Heart left ventricle (tissue), 13 donors: Measurements from ENCODE around the gene GABRA1.

ENCODE experiments used
- POLR2A ChIP-seq, 2 donors: fragments of 450-650 bp; IDR thresholded peaks; one replicate each; pipeline ENCODE4 v1.6.1; 2017; ENCODE audit warnings: antibody characterized with exemption in 2 of 2, mild to moderate bottlenecking in 2 of 2, moderate library complexity in 2 of 2
- TF ChIP-seq, protein P1 (sequence below), 12 donors: fragments of 200-600 bp; sonication (generic) in 4 of 12; IDR thresholded peaks; one replicate each; pipeline versions ENCODE4 v1.5.0 to v1.8.0; 2018 to 2022; ENCODE audit warnings: antibody characterized with exemption in 12 of 12, mild to moderate bottlenecking in 5 of 12
- donor health status: ischemic (EF 13 %, LVEDD 7.1; RV severe dilation, severe dysfunction).
- donor health status: DM: no; HTN: yes; CAD: no.
- donor health status: DM: no; HTN: no; CAD: no.
- donor health status: ischemic (EF 25% LVEDD 6.9; RV normal size, moderate dysfunction).
- donor health status: ischemic (EF 25% LVEDD 5.7; RV mildly dilated, moderate dysfunction).
- donor health status: ischemic (EF 35%, LVEDD 5.7; RV mildly dilated, moderate dysfunction).
- donor health status: nonischemic (EF 11% LVEDD 7.7; RV severe dilation, severe dysfunction).
- donor health status: DM: yes; HTN: yes; CAD: no.
- donor health status: PGD.
- donor health status: ischemic (EF 29% LVEDD 5.4; RV normal size, mild dysfunction).
- donor health status: nonischemic (EF 23%, LVEDD 6.1; RV moderate dilation, normal function).

DNA sequence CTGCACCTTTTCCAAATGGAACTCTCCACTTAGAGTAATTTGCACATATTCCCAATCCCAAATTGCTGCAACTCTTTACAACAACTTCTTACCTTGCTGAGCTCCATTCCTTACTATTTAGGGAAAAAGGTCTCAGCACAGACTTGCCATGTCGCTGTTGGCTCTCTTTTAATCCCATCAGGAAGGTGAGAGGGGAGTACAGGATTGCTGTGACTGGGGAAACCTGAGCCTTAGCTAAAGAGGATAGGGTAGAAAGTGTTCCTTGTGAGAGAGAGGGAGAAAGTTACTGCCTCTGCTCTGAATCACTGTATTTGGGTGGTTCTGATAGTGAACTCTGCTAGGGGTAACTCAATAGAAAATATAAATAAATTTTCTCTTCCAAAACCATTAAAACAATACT, 43.7 kb upstream of the GABRA1 start:
- TF ChIP-seq, protein P1, sequence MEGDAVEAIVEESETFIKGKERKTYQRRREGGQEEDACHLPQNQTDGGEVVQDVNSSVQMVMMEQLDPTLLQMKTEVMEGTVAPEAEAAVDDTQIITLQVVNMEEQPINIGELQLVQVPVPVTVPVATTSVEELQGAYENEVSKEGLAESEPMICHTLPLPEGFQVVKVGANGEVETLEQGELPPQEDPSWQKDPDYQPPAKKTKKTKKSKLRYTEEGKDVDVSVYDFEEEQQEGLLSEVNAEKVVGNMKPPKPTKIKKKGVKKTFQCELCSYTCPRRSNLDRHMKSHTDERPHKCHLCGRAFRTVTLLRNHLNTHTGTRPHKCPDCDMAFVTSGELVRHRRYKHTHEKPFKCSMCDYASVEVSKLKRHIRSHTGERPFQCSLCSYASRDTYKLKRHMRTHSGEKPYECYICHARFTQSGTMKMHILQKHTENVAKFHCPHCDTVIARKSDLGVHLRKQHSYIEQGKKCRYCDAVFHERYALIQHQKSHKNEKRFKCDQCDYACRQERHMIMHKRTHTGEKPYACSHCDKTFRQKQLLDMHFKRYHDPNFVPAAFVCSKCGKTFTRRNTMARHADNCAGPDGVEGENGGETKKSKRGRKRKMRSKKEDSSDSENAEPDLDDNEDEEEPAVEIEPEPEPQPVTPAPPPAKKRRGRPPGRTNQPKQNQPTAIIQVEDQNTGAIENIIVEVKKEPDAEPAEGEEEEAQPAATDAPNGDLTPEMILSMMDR (IDR thresholded peaks at IDR 0.05): no peak
- TF ChIP-seq POLR2A (IDR thresholded peaks at IDR 0.05): no peak
